Stimulated activated CD4-positive, alpha-beta T cell treated with anti-CD3 and anti-CD28 coated beads, Interleukin-12 subunit alpha, Interleukin-12 subunit beta, amount 100 ng/mL, for 24 hours (primary cell): ENCODE data around the gene ANAPC7.
"Not testable (repeated sequence)": the region's sequence is repeated elsewhere in the genome, so short reads cannot be mapped to it uniquely, and the experiment has no call there.

Source experiments
- DNase-seq, 2 experiments: peaks; one replicate each; pipeline ENCODE4 v3.0.0-alpha.2; 2020; ENCODE audit warnings: low read depth in 2 of 2

ANAPC7 gene

GRCh38 chr12:110348431-110349059, 55.0 kb downstream of the ANAPC7 start:
- no peak for DNase-seq

GRCh38 chr12:110347767-110348166, 55.7 kb downstream of the ANAPC7 start:
- no peak for DNase-seq

GRCh38 chr12:110345963-110346362, 57.5 kb downstream of the ANAPC7 start:
- DNase-seq = no peak

GRCh38 chr12:110345176-110345661, 58.3 kb downstream of the ANAPC7 start:
- no peak for DNase-seq

- DNase-seq = no peak
These were observed 58.9 kb downstream of the ANAPC7 start for GRCh38 chr12:110344657-110345056.

GRCh38 chr12:110343736-110344555, 59.6 kb downstream of the ANAPC7 start:
- no peak for DNase-seq

- no peak for DNase-seq
These were observed 60.4 kb downstream of the ANAPC7 start for GRCh38 chr12:110343114-110343513.

- DNase-seq = no peak
These were observed 61.4 kb downstream of the ANAPC7 start for GRCh38 chr12:110342157-110342556.

- DNase-seq = no peak
These were observed 62.8 kb downstream of the ANAPC7 start for GRCh38 chr12:110340706-110341105.

GRCh38 chr12:110340261-110340660, 63.2 kb downstream of the ANAPC7 start:
- not testable (repeated sequence) for DNase-seq

GRCh38 chr12:110339184-110339952, 64.1 kb downstream of the ANAPC7 start:
- DNase-seq = no peak

GRCh38 chr12:110338754-110339153, 64.8 kb downstream of the ANAPC7 start:
- no peak for DNase-seq

- no peak for DNase-seq
These were observed 65.4 kb downstream of the ANAPC7 start for GRCh38 chr12:110337912-110338710.

GRCh38 chr12:110335481-110336045, 67.9 kb downstream of the ANAPC7 start:
- DNase-seq = no peak

- DNase-seq = no peak
These were observed 70.3 kb downstream of the ANAPC7 start for GRCh38 chr12:110333201-110333600.

GRCh38 chr12:110330544-110330943, 73.0 kb downstream of the ANAPC7 start:
- no peak for DNase-seq

GRCh38 chr12:110330124-110330523, 73.4 kb downstream of the ANAPC7 start:
- DNase-seq = no peak

- no peak for DNase-seq
These were observed 73.8 kb downstream of the ANAPC7 start for GRCh38 chr12:110329710-110330109.
